Brain microvascular endothelial cell (primary cell): ENCODE results near the gene TNP1.
A peak's percentile ranks its signal among the peaks of the same experiment; 100 is the strongest.

Experiments used
- DNase-seq: peaks from one replicate; pipeline ENCODE4 v3.0.0-alpha.2; 2020
- H3K27ac ChIP-seq: fragments of 250-450 bp; sonication (Bioruptor Pico); 2 replicates; pipeline ENCODE4 v1.5.1; 2020; ENCODE audit warnings: mild to moderate bottlenecking, moderate library complexity
- H3K27me3 ChIP-seq: fragments of 250-450 bp; sonication (Bioruptor Pico); replicated peaks from 2 replicates; pipeline ENCODE4 v1.5.1; 2020; ENCODE audit warnings: mild to moderate bottlenecking
- H3K36me3 ChIP-seq: fragments of 250-450 bp; sonication (Bioruptor Pico); replicated peaks from 2 replicates; pipeline ENCODE4 v1.5.1; 2020; ENCODE audit warnings: mild to moderate bottlenecking
- H3K4me3 ChIP-seq: 2 replicates; pipeline ENCODE4 v1.5.1; 2011; ENCODE audit warnings: low read depth, mild to moderate bottlenecking, control low read depth, low read length, moderate library complexity
- in situ Hi-C: cut with HindIII; loops from 2 replicates; pipeline ENCODE4 v1.10.0; 2017; ENCODE audit warnings: low sequenced_read_pairs, low pct_ligation_motif_present
- TF ChIP-seq, protein P1 (sequence below): IDR thresholded peaks from 2 replicates; pipeline ENCODE4 v1.5.1; 2011; ENCODE audit warnings: low read depth, mild to moderate bottlenecking, moderate library complexity, low read length, control low read depth, inconsistent platforms; ENCODE audit errors: missing control alignments

The TNP1 gene, protein sequence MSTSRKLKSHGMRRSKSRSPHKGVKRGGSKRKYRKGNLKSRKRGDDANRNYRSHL

DNA sequence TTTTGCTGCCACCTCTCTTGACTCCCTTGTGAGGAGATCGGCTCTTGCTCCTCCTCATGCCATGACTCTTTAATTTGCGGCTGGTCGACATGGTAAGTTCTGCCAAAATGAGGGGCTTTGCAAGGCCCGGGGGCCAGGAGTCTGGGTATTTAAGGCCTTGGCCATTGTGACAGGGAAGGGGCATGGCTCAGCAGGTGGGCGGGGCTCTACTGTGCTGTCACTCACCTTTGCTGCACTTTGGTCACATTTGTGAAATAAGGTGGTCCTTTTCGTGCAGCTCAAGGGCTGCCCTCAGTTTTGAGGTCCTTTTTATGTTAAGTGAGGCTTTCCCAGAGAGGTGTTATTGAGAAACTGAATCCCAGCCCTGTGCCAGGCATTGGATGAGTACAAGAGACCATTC lies at the start of gene TNP1:
Gene TNP1, minus strand, starts transcription at position 121 of the 400 bp plus-strand sequence. Its CDS starts 30 bp downstream, at position 91.
- DNase-seq, result no peak
- Histone ChIP-seq H3K27me3 (no peaks in the 10 kb centered on the region), H3K27ac (no peak within 1 kb of the TSS), H3K36me3 (no peaks in the 10 kb centered on the region), H3K4me3 (no peak within 1 kb of the TSS)
- in situ Hi-C loops, result no loop called here
- TF ChIP-seq, protein P1, sequence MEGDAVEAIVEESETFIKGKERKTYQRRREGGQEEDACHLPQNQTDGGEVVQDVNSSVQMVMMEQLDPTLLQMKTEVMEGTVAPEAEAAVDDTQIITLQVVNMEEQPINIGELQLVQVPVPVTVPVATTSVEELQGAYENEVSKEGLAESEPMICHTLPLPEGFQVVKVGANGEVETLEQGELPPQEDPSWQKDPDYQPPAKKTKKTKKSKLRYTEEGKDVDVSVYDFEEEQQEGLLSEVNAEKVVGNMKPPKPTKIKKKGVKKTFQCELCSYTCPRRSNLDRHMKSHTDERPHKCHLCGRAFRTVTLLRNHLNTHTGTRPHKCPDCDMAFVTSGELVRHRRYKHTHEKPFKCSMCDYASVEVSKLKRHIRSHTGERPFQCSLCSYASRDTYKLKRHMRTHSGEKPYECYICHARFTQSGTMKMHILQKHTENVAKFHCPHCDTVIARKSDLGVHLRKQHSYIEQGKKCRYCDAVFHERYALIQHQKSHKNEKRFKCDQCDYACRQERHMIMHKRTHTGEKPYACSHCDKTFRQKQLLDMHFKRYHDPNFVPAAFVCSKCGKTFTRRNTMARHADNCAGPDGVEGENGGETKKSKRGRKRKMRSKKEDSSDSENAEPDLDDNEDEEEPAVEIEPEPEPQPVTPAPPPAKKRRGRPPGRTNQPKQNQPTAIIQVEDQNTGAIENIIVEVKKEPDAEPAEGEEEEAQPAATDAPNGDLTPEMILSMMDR, result no peak

DNA sequence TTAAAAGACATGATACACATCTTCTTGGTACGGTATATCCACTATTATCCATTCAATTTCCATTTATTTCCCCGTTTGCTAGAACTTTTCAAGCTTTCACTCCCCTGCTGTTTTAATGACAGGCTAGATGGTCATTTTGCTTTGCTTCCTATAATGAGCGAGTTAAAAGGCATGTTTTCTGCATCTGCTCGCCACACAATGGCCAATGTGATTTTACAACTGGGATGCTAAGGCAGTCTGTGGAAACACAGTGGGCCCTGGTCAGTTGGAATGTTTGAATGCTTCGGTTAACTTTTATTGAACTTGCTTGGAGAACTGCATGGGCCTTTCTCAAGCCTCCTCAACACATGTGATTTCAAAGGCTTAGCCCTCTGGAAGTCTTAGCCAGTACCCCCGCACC lies 48.4 kb upstream of the TNP1 start:
- in situ Hi-C loops, result no loop called here

GRCh38 chr2:216905649-216906329 lies 45.9 kb upstream of the TNP1 start:
- Histone ChIP-seq H3K27me3 (no peaks in the 10 kb centered on the region), H3K27ac (no peak overlapping the region), H3K4me3 (no peak overlapping the region), H3K36me3 (no peaks in the 10 kb centered on the region)
- no peak for DNase-seq
- in situ Hi-C loops, result no loop called here
- TF ChIP-seq, protein P1, result peak; percentile 22

More for the DNA sequence above, 48.4 kb upstream of the TNP1 start:
- Histone ChIP-seq H3K27me3 (no peaks in the 10 kb centered on the region), H3K36me3 (no peaks in the 10 kb centered on the region), H3K4me3 (no peak overlapping the region), H3K27ac (no peak overlapping the region)
- DNase-seq, result no peak
- TF ChIP-seq, protein P1, result no peak

GRCh38 chr2:216904974-216905373 lies 45.1 kb upstream of the TNP1 start:
- Histone ChIP-seq H3K36me3 (no peaks in the 10 kb centered on the region), H3K4me3 (no peak overlapping the region), H3K27me3 (no peaks in the 10 kb centered on the region), H3K27ac (no peak overlapping the region)
- in situ Hi-C loops, result no loop called here
- no peak for DNase-seq
- TF ChIP-seq, protein P1, result no peak

DNA sequence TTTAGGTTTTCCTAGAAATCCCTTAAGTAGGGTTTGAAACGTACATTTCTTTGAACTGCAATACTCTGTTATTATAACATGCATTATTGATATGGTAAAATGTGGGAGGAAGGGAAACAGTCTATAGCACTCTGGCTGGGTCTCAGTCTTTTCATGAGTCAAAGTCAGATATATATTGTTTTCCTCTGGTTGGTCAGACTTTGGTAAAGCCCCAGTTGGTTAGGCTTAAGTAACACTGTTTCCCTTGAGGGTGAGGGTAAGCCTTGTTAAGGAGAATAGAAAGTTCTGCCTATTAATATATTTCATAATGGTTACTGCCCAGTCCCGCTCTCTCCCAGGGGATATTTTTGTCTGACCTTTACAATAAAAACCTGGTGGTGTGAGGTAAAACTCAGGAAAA lies 44.7 kb upstream of the TNP1 start:
- in situ Hi-C loops, result no loop called here
- no peaks in the 10 kb centered on the region for H3K27me3 ChIP-seq

More for the DNA sequence above, 44.7 kb upstream of the TNP1 start:
- Histone ChIP-seq H3K27ac (no peak overlapping the region), H3K36me3 (no peaks in the 10 kb centered on the region), H3K4me3 (no peak overlapping the region)
- TF ChIP-seq, protein P1, result no peak
- DNase-seq, result no peak
